K562 (cell line): ENCODE data around the gene GLUL. TPM values are rescaled to one million over a fixed set of nuclear protein-coding genes. Genes with fewer than 3 reads are reported as not detected.
A peak's percentile ranks its signal among the peaks of the same experiment; 100 is the strongest.

Experiments used
- ATAC-seq: fragments of 200-7000 bp; cut with Tn5 transposase; 3 replicates; pipeline ENCODE4 v1.9.1; 2020; ENCODE audit warnings: moderate library complexity
- BruUV-seq: library from RNA; stranded (reverse); fragments of 400-500 nt; replicated peaks from 2 replicates; lab custom pipeline; 2021; lab: Mats Ljungman, UMichigan
- CTCF ChIA-PET: fragments of 300-600 bp; formaldehyde crosslinking; extraction: SDS; loops from one replicate; lab custom pipeline; 2021; ENCODE audit warnings: low intra/inter-chr PET ratio; lab: Yijun Ruan, JAX
- POLR2A ChIA-PET: fragments of 300-600, 350-650 bp; sonication (Branson Sonifier 250); formaldehyde crosslinking; extraction: SDS; loops from one replicate; lab custom pipeline; 2021; ENCODE audit warnings: antibody characterized with exemption, inconsistent platforms; lab: Yijun Ruan, JAX
- DNase-seq, 4 experiments: peaks; one replicate each; pipeline versions ENCODE4 v3.0.0 to v3.0.0-alpha.2; 2011 to 2018; ENCODE audit warnings: low spot score in 3 of 4, mixed read lengths in 3 of 4; ENCODE audit errors: extremely low read depth in 1 of 4
- FAIRE-seq: peaks from 2 replicates; lab custom pipeline; 2011; peaks lifted over from hg19 to GRCh38; lab: Jason Lieb, UNC
- H2AFZ ChIP-seq: 2 replicates; pipeline ENCODE4 v1.6.0; 2011; ENCODE audit warnings: low read depth, low read length, control low read depth, inconsistent platforms
- H3K27ac ChIP-seq: fragments of 200-600 bp; 3 replicates; pipeline ENCODE4 v1.8.0; 2011; ENCODE audit warnings: low read depth, mild to moderate bottlenecking, control low read depth, inconsistent platforms, low read length, moderate library complexity, mixed read lengths; ENCODE audit errors: extremely low read depth
- H3K27me3 ChIP-seq, 2 experiments: fragments of 300-600 bp in 1 of 2; 2 replicates in 1 of 2; 3 replicates in 1 of 2; pipeline versions ENCODE4 v1.6.0 to v1.8.0; 2011; ENCODE audit warnings: inconsistent platforms in 2 of 2, low read length in 2 of 2, mild to moderate bottlenecking in 1 of 2, mixed read lengths in 1 of 2, moderate library complexity in 1 of 2; ENCODE audit not compliant: control insufficient read depth in 2 of 2, insufficient read depth in 2 of 2
- H3K36me3 ChIP-seq: fragments of 300-600 bp; 3 replicates; pipeline ENCODE4 v1.8.0; 2011; ENCODE audit warnings: mild to moderate bottlenecking, low read length, inconsistent platforms; ENCODE audit not compliant: control insufficient read depth, insufficient read depth
- H3K4me1 ChIP-seq, 2 experiments: fragments of 200-600 bp in 1 of 2; replicated peaks in 1 of 2; 2 replicates in 1 of 2; 3 replicates in 1 of 2; pipeline versions ENCODE4 v1.5.1 to v1.8.0; 2011; ENCODE audit warnings: inconsistent platforms in 2 of 2, low read length in 2 of 2, mild to moderate bottlenecking in 1 of 2, mixed read lengths in 1 of 2, moderate library complexity in 1 of 2; ENCODE audit not compliant: control insufficient read depth in 2 of 2, insufficient read depth in 2 of 2
- H3K4me2 ChIP-seq: 2 replicates; pipeline ENCODE4 v1.6.1; 2011; ENCODE audit warnings: low read length, control low read depth, inconsistent platforms, mixed read lengths; ENCODE audit not compliant: insufficient read depth
- H3K4me3 ChIP-seq: fragments of 200-600 bp; sonication (generic), shearing (Covaris generic); 2 replicates; pipeline ENCODE4 v1.5.1; 2016; ENCODE audit warnings: control low read depth, inconsistent platforms
- H3K79me2 ChIP-seq: fragments of 200-600 bp; 3 replicates; pipeline ENCODE4 v1.8.0; 2011; ENCODE audit warnings: low read length, inconsistent platforms; ENCODE audit not compliant: control insufficient read depth, insufficient read depth
- H3K9ac ChIP-seq, 2 experiments: 2 replicates each; pipeline versions ENCODE4 v1.6.0 to v1.6.1; 2011; ENCODE audit warnings: low read depth in 2 of 2, low read length in 2 of 2, control low read depth in 1 of 2, inconsistent platforms in 1 of 2, mild to moderate bottlenecking in 1 of 2, mixed read lengths in 1 of 2; ENCODE audit not compliant: insufficient read depth in 1 of 2
- H3K9me1 ChIP-seq: one replicate; pipeline ENCODE4 v1.6.0; 2011; ENCODE audit warnings: inconsistent platforms, mild to moderate bottlenecking, low read length, moderate library complexity; ENCODE audit not compliant: control insufficient read depth, insufficient read depth
- H3K9me3 ChIP-seq: replicated peaks from 2 replicates; pipeline ENCODE4 v1.5.1; 2011; ENCODE audit warnings: low read depth, low read length, inconsistent platforms; ENCODE audit not compliant: control insufficient read depth, insufficient read depth
- H4K20me1 ChIP-seq: replicated peaks from 2 replicates; pipeline ENCODE4 v1.6.1; 2011; ENCODE audit warnings: low read length, inconsistent platforms, mixed read lengths; ENCODE audit not compliant: control insufficient read depth, insufficient read depth
- HMBOX1 ChIP-seq: sonication (generic); IDR thresholded peaks from 2 replicates; pipeline ENCODE4 v1.6.1; 2016
- KAT7 ChIP-seq: sonication (generic); formaldehyde crosslinking; IDR thresholded peaks from 2 replicates; pipeline ENCODE4 v1.8.0; 2022; ENCODE audit warnings: missing genetic modification reagents, mild to moderate bottlenecking, borderline replicate concordance
- MTA3 ChIP-seq: fragments of 450-650 bp; formaldehyde crosslinking; IDR thresholded peaks from 2 replicates; pipeline ENCODE4 v1.6.1; 2017; ENCODE audit warnings: mild to moderate bottlenecking, borderline replicate concordance
- MYNN ChIP-seq, 2 experiments: sonication (generic); formaldehyde crosslinking in 1 of 2; IDR thresholded peaks; 2 replicates each; pipeline versions ENCODE4 v1.5.0 to v1.6.1; 2016 to 2020; ENCODE audit warnings: antibody characterized with exemption in 1 of 2, missing genetic modification reagents in 1 of 2
- POLR2A ChIP-seq: fragments of 450-650 bp; conservative IDR thresholded peaks from 2 replicates; pipeline ENCODE4 v1.6.1; 2016
- POLR2B ChIP-seq: fragments of 450-650 bp; IDR thresholded peaks from 2 replicates; pipeline ENCODE4 v1.6.1; 2018; ENCODE audit warnings: low read depth; ENCODE audit not compliant: partially characterized antibody
- POLR2G ChIP-seq: fragments of 200-400 bp; formaldehyde crosslinking; IDR thresholded peaks from 2 replicates; pipeline ENCODE4 v1.6.1; 2017; ENCODE audit warnings: low read depth, mild to moderate bottlenecking, antibody characterized with exemption, low read length, moderate library complexity
- SUPT5H ChIP-seq: fragments of 450-650 bp; IDR thresholded peaks from 2 replicates; pipeline ENCODE4 v1.6.1; 2016
- ZNF124 ChIP-seq: sonication (generic); formaldehyde crosslinking; IDR thresholded peaks from 2 replicates; pipeline ENCODE4 v1.8.1; 2022; ENCODE audit warnings: missing genetic modification reagents
- WGBS: fragments of 100-300 bp; shearing (Covaris generic); methylation state at CpG from one replicate; pipeline ENCODE4 v1.1.6; 2016; ENCODE audit warnings: low coverage, mixed read lengths; ENCODE audit not compliant: insufficient coverage; ENCODE audit errors: missing lambda C conversion rate; 5-methylcytosine and 5-hydroxymethylcytosine counted together
- in situ Hi-C: fragments of 300-500 bp; cut with MboI; formaldehyde crosslinking; loops from 4 replicates; pipeline ENCODE4 v1.15.0; 2018; ENCODE audit warnings: inconsistent platforms, mixed read lengths
- intact Hi-C: fragments of 100-400 bp; cut with micrococcal nuclease; formaldehyde crosslinking; loops from 2 replicates; pipeline ENCODE4 v1.14.2; 2022
- polyA plus RNA-seq, 8 experiments: library from polyadenylated mRNA; depleted of rRNA in 4 of 8; stranded (reverse) in 5 of 8; unstranded in 3 of 8; fragments of >200 nt; fragmentation: Nextera tagmentation in 2 of 8; fragmentation: Illumina TruSeq in 1 of 8; extraction: Ambion mirVana in 2 of 8; extraction: Trizol in 1 of 8; gene quantifications; 2 replicates each; pipeline versions ENCODE4 v1.2.1 to v1.2.3, GENCODE V29; 2011 to 2014; ENCODE audit warnings: inconsistent platforms in 1 of 8, missing spikeins in 1 of 8
- total RNA-seq, 7 experiments: library from RNA; depleted of rRNA in 6 of 7; stranded (reverse); fragments of >200 nt in 6 of 7; fragmentation: Illumina TruSeq in 2 of 7; extraction: Trizol in 2 of 7; gene quantifications; 2 replicates each; pipeline versions ENCODE4 v1.2.1 to v1.2.3, GENCODE V29; 2011 to 2021; ENCODE audit warnings: low replicate concordance in 1 of 7
- TF ChIP-seq, protein P1 (sequence below): fragments of 200-600 bp; sonication (generic); IDR thresholded peaks from one replicate; pipeline ENCODE4 v1.6.1; 2012; ENCODE audit warnings: mild to moderate bottlenecking, low read depth, low read length, inconsistent platforms

GLUL gene
- total and polyA plus RNA-seq, 9 of the 15 experiments (the other 6 are each of a cell fraction or from before 2014, with no cell fraction given): 1,088 to 4,222 (median 1,338) TPM

GRCh38 chr1:182383037-182383661, 8.4 kb downstream of the GLUL start:
- Histone ChIP-seq H3K9ac (no peak overlapping the region), H4K20me1 (peaks cover 17% of the 10 kb centered on the region), H3K4me3 (no peak overlapping the region), H2AFZ (no peak overlapping the region), H3K79me2 (peaks cover 37% of the 10 kb centered on the region), H3K9me3 (no peaks in the 10 kb centered on the region), H3K36me3 (peaks cover 69% of the 10 kb centered on the region), H3K27me3 (no peaks in the 10 kb centered on the region), H3K4me2 (no peak overlapping the region), H3K27ac (peak overlapping the region; percentile 16; the same call in 1 of the 3 replicates), H3K4me1 (peaks cover 16 to 33% of the 10 kb centered on the region in 2 experiments; a peak in 4 of 5 replicates), H3K9me1 (peaks cover 19% of the 10 kb centered on the region)
- no TSS peak for BruUV-seq
- peak; percentile 5; the same call in 2 of the 3 replicates for ATAC-seq
- ChIA-PET CTCF (no interaction called here), POLR2A (interaction anchor here (1.0 to 5.3 kb wide), 11 partner anchors 7 to 281 kb away, joined by 3 to 60 read pairs (median 6); partner anchors contain the start of gene GLUL)
- no peak for DNase-seq
- intact Hi-C loops: no loop called here
- 65% methylated on average over 4 of the region's 4 CpGs for WGBS
- FAIRE-seq: no peak
- in situ Hi-C loops: no loop called here
- TF ChIP-seq, protein P1, sequence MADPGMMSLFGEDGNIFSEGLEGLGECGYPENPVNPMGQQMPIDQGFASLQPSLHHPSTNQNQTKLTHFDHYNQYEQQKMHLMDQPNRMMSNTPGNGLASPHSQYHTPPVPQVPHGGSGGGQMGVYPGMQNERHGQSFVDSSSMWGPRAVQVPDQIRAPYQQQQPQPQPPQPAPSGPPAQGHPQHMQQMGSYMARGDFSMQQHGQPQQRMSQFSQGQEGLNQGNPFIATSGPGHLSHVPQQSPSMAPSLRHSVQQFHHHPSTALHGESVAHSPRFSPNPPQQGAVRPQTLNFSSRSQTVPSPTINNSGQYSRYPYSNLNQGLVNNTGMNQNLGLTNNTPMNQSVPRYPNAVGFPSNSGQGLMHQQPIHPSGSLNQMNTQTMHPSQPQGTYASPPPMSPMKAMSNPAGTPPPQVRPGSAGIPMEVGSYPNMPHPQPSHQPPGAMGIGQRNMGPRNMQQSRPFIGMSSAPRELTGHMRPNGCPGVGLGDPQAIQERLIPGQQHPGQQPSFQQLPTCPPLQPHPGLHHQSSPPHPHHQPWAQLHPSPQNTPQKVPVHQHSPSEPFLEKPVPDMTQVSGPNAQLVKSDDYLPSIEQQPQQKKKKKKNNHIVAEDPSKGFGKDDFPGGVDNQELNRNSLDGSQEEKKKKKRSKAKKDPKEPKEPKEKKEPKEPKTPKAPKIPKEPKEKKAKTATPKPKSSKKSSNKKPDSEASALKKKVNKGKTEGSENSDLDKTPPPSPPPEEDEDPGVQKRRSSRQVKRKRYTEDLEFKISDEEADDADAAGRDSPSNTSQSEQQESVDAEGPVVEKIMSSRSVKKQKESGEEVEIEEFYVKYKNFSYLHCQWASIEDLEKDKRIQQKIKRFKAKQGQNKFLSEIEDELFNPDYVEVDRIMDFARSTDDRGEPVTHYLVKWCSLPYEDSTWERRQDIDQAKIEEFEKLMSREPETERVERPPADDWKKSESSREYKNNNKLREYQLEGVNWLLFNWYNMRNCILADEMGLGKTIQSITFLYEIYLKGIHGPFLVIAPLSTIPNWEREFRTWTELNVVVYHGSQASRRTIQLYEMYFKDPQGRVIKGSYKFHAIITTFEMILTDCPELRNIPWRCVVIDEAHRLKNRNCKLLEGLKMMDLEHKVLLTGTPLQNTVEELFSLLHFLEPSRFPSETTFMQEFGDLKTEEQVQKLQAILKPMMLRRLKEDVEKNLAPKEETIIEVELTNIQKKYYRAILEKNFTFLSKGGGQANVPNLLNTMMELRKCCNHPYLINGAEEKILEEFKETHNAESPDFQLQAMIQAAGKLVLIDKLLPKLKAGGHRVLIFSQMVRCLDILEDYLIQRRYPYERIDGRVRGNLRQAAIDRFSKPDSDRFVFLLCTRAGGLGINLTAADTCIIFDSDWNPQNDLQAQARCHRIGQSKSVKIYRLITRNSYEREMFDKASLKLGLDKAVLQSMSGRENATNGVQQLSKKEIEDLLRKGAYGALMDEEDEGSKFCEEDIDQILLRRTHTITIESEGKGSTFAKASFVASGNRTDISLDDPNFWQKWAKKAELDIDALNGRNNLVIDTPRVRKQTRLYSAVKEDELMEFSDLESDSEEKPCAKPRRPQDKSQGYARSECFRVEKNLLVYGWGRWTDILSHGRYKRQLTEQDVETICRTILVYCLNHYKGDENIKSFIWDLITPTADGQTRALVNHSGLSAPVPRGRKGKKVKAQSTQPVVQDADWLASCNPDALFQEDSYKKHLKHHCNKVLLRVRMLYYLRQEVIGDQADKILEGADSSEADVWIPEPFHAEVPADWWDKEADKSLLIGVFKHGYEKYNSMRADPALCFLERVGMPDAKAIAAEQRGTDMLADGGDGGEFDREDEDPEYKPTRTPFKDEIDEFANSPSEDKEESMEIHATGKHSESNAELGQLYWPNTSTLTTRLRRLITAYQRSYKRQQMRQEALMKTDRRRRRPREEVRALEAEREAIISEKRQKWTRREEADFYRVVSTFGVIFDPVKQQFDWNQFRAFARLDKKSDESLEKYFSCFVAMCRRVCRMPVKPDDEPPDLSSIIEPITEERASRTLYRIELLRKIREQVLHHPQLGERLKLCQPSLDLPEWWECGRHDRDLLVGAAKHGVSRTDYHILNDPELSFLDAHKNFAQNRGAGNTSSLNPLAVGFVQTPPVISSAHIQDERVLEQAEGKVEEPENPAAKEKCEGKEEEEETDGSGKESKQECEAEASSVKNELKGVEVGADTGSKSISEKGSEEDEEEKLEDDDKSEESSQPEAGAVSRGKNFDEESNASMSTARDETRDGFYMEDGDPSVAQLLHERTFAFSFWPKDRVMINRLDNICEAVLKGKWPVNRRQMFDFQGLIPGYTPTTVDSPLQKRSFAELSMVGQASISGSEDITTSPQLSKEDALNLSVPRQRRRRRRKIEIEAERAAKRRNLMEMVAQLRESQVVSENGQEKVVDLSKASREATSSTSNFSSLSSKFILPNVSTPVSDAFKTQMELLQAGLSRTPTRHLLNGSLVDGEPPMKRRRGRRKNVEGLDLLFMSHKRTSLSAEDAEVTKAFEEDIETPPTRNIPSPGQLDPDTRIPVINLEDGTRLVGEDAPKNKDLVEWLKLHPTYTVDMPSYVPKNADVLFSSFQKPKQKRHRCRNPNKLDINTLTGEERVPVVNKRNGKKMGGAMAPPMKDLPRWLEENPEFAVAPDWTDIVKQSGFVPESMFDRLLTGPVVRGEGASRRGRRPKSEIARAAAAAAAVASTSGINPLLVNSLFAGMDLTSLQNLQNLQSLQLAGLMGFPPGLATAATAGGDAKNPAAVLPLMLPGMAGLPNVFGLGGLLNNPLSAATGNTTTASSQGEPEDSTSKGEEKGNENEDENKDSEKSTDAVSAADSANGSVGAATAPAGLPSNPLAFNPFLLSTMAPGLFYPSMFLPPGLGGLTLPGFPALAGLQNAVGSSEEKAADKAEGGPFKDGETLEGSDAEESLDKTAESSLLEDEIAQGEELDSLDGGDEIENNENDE: peak; percentile 63
- peak; percentile 9; the same call in 1 of the 2 replicates for TF ChIP-seq SUPT5H
- peak; percentile 57 for TF ChIP-seq POLR2G
- TF ChIP-seq HMBOX1: peak; percentile 77
- TF ChIP-seq POLR2B: peak; percentile 66
- TF ChIP-seq POLR2A: 0 out of 2 replicates have a peak, but pooled peaks have one; percentile 6
- peak; percentile 31; the same call in 1 of the 2 replicates for TF ChIP-seq MTA3
- TF ChIP-seq KAT7 (CRISPR knock-in tag): 0 out of 2 replicates have a peak, but pooled peaks have one; percentile 30
- TF ChIP-seq MYNN (IDR thresholded peaks at IDR 0.05): 0 out of 2 replicates have a peak, but pooled peaks have one; percentile 51
- TF ChIP-seq MYNN (CRISPR knock-in tag; IDR thresholded peaks at IDR 0.05): no peak
- no peak for TF ChIP-seq ZNF124 (CRISPR knock-in tag)
